ENCODE measurements around the gene CLSTN1. TPM values are rescaled to one million over a fixed set of nuclear protein-coding genes. Genes with fewer than 3 reads are reported as not detected.

CLSTN1 gene
- total RNA-seq, 1 donor from 2014 or later: 75.4 TPM

DNA sequence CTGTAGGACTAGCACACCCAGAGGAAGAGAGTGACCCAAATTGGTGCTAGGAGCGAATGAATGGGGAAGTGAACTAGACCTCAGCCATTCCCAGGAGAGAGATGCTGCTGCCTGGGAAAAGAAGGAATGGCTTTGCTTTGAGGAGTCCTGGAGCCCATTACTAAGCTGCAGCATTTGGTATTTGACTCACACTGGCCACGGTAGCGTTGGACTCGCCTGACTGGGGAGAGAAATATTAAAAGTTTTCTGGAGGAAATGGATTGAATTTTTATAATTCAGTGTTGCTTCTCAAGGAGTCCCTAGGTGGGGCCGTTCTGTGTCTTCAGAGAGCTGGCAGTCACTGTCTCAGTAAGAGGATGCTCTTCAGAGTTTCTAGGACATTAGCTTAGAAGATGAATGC, 132.1 kb downstream of the CLSTN1 start:
- Histone ChIP-seq H3K4me3 (no peak overlapping the region), H3K27ac (no peak overlapping the region), H3K9me3 (ENCODE audit: low read depth) (no peaks in the 10 kb centered on the region), H3K9ac (no peak overlapping the region), H3K27me3 (peaks cover 49% of the 10 kb centered on the region), H3K4me2 (no peak overlapping the region), H3K4me1 (peaks cover 19% of the 10 kb centered on the region), H4K20me1 (ENCODE audit: low read depth) (peaks cover 19% of the 10 kb centered on the region), H3K79me2 (ENCODE audit: low read depth) (no peaks in the 10 kb centered on the region), H2AFZ (replicated peaks) (no peak overlapping the region), H3K36me3 (no peaks in the 10 kb centered on the region), H3F3A (ENCODE audit: low read depth) (peaks cover 36% of the 10 kb centered on the region)
- TF ChIP-seq EZH2phosphoT487 (IDR thresholded peaks at IDR 0.05): no peak
- no peak for TF ChIP-seq EZH2 (IDR thresholded peaks at IDR 0.05)
- TF ChIP-seq, protein P1, sequence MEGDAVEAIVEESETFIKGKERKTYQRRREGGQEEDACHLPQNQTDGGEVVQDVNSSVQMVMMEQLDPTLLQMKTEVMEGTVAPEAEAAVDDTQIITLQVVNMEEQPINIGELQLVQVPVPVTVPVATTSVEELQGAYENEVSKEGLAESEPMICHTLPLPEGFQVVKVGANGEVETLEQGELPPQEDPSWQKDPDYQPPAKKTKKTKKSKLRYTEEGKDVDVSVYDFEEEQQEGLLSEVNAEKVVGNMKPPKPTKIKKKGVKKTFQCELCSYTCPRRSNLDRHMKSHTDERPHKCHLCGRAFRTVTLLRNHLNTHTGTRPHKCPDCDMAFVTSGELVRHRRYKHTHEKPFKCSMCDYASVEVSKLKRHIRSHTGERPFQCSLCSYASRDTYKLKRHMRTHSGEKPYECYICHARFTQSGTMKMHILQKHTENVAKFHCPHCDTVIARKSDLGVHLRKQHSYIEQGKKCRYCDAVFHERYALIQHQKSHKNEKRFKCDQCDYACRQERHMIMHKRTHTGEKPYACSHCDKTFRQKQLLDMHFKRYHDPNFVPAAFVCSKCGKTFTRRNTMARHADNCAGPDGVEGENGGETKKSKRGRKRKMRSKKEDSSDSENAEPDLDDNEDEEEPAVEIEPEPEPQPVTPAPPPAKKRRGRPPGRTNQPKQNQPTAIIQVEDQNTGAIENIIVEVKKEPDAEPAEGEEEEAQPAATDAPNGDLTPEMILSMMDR (IDR thresholded peaks at IDR 0.05): no peak
- H3K27me3 Mint-ChIP-seq (ENCODE audit: insufficient read depth, low read depth): peaks cover 31% of the 10 kb centered on the region
- no peaks in the 10 kb centered on the region for H3K9me3 Mint-ChIP-seq
- no peaks in the 10 kb centered on the region for H3K36me3 Mint-ChIP-seq
- H3K4me1 Mint-ChIP-seq: peaks cover 23% of the 10 kb centered on the region
- peak overlapping the region; percentile 25 for H3K4me3 Mint-ChIP-seq
- no peak overlapping the region for H3K27ac Mint-ChIP-seq
- no peak for DNase-seq (ENCODE audit: low spot score)

DNA sequence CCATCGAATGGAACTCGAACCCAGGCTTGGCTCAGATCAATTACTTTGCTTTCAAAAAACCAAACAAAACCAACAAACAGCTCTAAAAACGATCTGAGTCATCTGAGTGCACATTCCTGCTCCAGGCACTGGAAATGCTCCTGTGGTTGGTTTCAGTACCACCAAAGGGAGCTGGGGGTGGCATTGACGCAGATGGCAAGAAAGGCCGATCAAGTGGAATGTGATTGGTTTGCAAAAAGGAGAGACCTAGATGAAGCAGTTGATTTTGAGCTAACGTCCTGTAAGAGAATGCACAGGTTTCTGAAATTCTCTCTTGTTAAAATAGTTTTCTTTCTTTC, 132.7 kb downstream of the CLSTN1 start:
- Mint-ChIP-seq H3K4me1 (peaks cover 24% of the 10 kb centered on the region), H3K27me3 (ENCODE audit: insufficient read depth, low read depth) (peaks cover 31% of the 10 kb centered on the region), H3K27ac (no peak overlapping the region), H3K4me3 (peak overlapping the region; percentile 25), H3K36me3 (no peaks in the 10 kb centered on the region), H3K9me3 (no peaks in the 10 kb centered on the region)
- Histone ChIP-seq H3K79me2 (ENCODE audit: low read depth) (no peaks in the 10 kb centered on the region), H3K36me3 (no peaks in the 10 kb centered on the region), H3K27ac (no peak overlapping the region), H3K9me3 (ENCODE audit: low read depth) (no peaks in the 10 kb centered on the region), H3K4me1 (peaks cover 19% of the 10 kb centered on the region), H3K4me2 (peak overlapping the region; percentile 100), H3F3A (ENCODE audit: low read depth) (peaks cover 40% of the 10 kb centered on the region), H2AFZ (replicated peaks) (no peak overlapping the region), H3K9ac (no peak overlapping the region), H4K20me1 (ENCODE audit: low read depth) (peaks cover 19% of the 10 kb centered on the region), H3K27me3 (peaks cover 55% of the 10 kb centered on the region), H3K4me3 (no peak overlapping the region)
- no peak for DNase-seq (ENCODE audit: low spot score)
- TF ChIP-seq EZH2 (IDR thresholded peaks at IDR 0.05) (no peak), EZH2phosphoT487 (IDR thresholded peaks at IDR 0.05) (no peak)
- TF ChIP-seq, protein P1 (IDR thresholded peaks at IDR 0.05): no peak

DNA sequence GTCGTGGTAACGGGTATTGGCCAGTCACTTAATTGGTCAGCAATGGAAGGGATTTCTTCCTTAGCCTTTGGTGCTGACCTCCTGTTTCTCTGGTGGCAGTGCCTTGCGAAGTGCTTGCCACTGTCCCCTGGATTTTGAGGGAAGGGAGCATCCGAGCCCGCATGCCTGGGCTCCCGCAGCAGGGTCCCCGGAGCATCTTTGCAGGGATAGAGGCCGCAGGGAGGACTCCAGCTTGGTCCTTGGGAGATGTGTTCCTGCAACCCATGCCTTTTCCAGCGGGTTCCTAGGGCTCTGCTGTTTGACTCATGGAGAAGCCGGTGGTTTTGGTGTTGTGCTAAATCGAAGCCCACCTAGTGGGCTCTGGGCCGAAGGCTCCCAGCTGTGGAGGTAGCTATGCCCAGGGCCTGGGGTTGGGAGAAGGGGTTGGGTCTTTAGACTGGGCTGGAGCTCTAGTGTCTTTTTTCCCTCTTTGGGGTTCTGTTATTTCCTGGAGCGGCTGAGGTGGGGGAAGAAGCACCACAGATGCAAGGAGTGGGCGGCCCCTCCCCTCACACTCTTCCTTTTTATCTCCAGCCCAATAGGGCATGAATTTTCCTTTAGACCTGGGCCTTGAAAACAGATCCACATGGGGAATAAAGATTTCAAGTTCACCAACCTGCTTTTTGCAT, 133.2 kb downstream of the CLSTN1 start:
- peaks cover 45% of the 10 kb centered on the region for H3F3A ChIP-seq (ENCODE audit: low read depth)
- Mint-ChIP-seq H3K4me1 (peaks cover 24% of the 10 kb centered on the region), H3K27me3 (ENCODE audit: insufficient read depth, low read depth) (peaks cover 31% of the 10 kb centered on the region), H3K9me3 (no peaks in the 10 kb centered on the region), H3K4me3 (peak overlapping the region; percentile 84), H3K27ac (no peak overlapping the region), H3K36me3 (no peaks in the 10 kb centered on the region)
- H3K4me2 ChIP-seq: peak overlapping the region; percentile 100
- peak; percentile 36 for DNase-seq (ENCODE audit: low spot score)
- no peak overlapping the region for H3K9ac ChIP-seq
- no peaks in the 10 kb centered on the region for H3K79me2 ChIP-seq (ENCODE audit: low read depth)
- H3K27me3 ChIP-seq: peaks cover 56% of the 10 kb centered on the region
- H3K9me3 ChIP-seq (ENCODE audit: low read depth): no peaks in the 10 kb centered on the region
- H3K27ac ChIP-seq: no peak overlapping the region
- H4K20me1 ChIP-seq (ENCODE audit: low read depth): peaks cover 22% of the 10 kb centered on the region
- no peak overlapping the region for H2AFZ ChIP-seq (replicated peaks)
- no peaks in the 10 kb centered on the region for H3K36me3 ChIP-seq
- TF ChIP-seq EZH2phosphoT487 (IDR thresholded peaks at IDR 0.05) (no peak), EZH2 (IDR thresholded peaks at IDR 0.05) (no peak)
- TF ChIP-seq, protein P1 (IDR thresholded peaks at IDR 0.05): no peak
- H3K4me1 ChIP-seq: peaks cover 19% of the 10 kb centered on the region
- H3K4me3 ChIP-seq: peak overlapping the region; percentile 78

All from neural progenitor cell (in vitro differentiated cells).